Fibroblast of lung (primary cell): Measurements from ENCODE around the gene MRPL33.

Experiments
- EZH2 ChIP-seq: IDR thresholded peaks from 2 replicates; pipeline ENCODE4 v1.5.1; 2012; ENCODE audit warnings: low read length, control low read depth, mild to moderate bottlenecking; ENCODE audit errors: missing control alignments
- TF ChIP-seq, protein P1 (sequence below), 2 donors: IDR thresholded peaks in 1 of 2; conservative IDR thresholded peaks in 1 of 2; 1 replicate in 1 of 2; 2 replicates in 1 of 2; pipeline ENCODE4 v1.5.1; 2011 to 2012; ENCODE audit warnings: low read length in 2 of 2, control low read depth in 1 of 2, inconsistent platforms in 1 of 2, low read depth in 1 of 2, mild to moderate bottlenecking in 1 of 2

DNA sequence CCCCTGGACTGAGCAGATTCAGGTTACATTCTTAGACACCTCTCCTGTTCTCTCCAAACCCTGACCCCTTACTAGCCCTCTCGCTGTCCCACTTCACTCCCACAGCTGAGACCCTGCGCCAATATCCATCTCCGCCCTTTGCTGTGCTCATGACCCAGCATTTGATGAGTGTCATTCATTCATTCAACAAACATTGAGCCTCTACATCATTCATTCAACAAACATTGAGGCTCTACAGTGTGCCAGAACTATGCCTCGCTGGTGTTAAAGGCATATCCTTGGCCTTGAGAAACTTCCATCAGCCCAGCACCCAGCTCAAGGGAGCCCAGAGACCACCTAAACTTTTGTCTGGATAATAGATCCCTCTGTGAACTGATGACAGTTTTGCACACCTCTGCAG lies 41.9 kb upstream of the MRPL33 start:
- TF ChIP-seq, protein P1, sequence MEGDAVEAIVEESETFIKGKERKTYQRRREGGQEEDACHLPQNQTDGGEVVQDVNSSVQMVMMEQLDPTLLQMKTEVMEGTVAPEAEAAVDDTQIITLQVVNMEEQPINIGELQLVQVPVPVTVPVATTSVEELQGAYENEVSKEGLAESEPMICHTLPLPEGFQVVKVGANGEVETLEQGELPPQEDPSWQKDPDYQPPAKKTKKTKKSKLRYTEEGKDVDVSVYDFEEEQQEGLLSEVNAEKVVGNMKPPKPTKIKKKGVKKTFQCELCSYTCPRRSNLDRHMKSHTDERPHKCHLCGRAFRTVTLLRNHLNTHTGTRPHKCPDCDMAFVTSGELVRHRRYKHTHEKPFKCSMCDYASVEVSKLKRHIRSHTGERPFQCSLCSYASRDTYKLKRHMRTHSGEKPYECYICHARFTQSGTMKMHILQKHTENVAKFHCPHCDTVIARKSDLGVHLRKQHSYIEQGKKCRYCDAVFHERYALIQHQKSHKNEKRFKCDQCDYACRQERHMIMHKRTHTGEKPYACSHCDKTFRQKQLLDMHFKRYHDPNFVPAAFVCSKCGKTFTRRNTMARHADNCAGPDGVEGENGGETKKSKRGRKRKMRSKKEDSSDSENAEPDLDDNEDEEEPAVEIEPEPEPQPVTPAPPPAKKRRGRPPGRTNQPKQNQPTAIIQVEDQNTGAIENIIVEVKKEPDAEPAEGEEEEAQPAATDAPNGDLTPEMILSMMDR (conservative IDR thresholded peaks at IDR 0.05 in 1 of 2, IDR thresholded peaks at IDR 0.05 in 1 of 2; ENCODE audit: low read depth in 1 of 2, low read length in 2 of 2): no peak
- no peak for TF ChIP-seq EZH2
